Esophagus squamous epithelium (tissue), 4 donors: ENCODE data around the gene GRK4.

Source experiments
- POLR2A ChIP-seq, 4 donors: fragments of 450-650 bp; IDR thresholded peaks; one replicate each; pipeline ENCODE4 v1.6.1; 2017; ENCODE audit warnings: antibody characterized with exemption in 4 of 4, mild to moderate bottlenecking in 4 of 4, moderate library complexity in 3 of 4
- TF ChIP-seq, protein P1 (sequence below), 6 experiments: fragments of 450-650 bp in 4 of 6; fragments of 200-600 bp in 2 of 6; sonication (generic) in 2 of 6; IDR thresholded peaks; one replicate each; pipeline ENCODE4 v1.5.1; 2016 to 2019; ENCODE audit warnings: antibody characterized with exemption in 6 of 6, mild to moderate bottlenecking in 4 of 6, moderate library complexity in 4 of 6

GRCh38 chr4:3007724-3008123 is 44.4 kb downstream of the GRK4 start:
- TF ChIP-seq, protein P1, sequence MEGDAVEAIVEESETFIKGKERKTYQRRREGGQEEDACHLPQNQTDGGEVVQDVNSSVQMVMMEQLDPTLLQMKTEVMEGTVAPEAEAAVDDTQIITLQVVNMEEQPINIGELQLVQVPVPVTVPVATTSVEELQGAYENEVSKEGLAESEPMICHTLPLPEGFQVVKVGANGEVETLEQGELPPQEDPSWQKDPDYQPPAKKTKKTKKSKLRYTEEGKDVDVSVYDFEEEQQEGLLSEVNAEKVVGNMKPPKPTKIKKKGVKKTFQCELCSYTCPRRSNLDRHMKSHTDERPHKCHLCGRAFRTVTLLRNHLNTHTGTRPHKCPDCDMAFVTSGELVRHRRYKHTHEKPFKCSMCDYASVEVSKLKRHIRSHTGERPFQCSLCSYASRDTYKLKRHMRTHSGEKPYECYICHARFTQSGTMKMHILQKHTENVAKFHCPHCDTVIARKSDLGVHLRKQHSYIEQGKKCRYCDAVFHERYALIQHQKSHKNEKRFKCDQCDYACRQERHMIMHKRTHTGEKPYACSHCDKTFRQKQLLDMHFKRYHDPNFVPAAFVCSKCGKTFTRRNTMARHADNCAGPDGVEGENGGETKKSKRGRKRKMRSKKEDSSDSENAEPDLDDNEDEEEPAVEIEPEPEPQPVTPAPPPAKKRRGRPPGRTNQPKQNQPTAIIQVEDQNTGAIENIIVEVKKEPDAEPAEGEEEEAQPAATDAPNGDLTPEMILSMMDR (IDR thresholded peaks at IDR 0.05): no peak
- TF ChIP-seq POLR2A (IDR thresholded peaks at IDR 0.05): no peak
